Skeletal muscle satellite cell (primary cell): ENCODE measurements around the gene TRMT10B.
"Not testable (repeated sequence)": the region's sequence is repeated elsewhere in the genome, so short reads cannot be mapped to it uniquely, and the experiment has no call there.

Experiments used
- H3K27me3 ChIP-seq: 2 replicates; pipeline ENCODE4 v1.7.0; 2013; ENCODE audit warnings: low read length; ENCODE audit not compliant: control insufficient read depth, insufficient read depth
- H3K36me3 ChIP-seq: 2 replicates; pipeline ENCODE4 v1.7.0; 2013; ENCODE audit warnings: mild to moderate bottlenecking, control low read depth, low read length; ENCODE audit not compliant: insufficient read depth
- H3K4me1 ChIP-seq: 2 replicates; pipeline ENCODE4 v1.7.0; 2013; ENCODE audit warnings: low read length; ENCODE audit not compliant: control insufficient read depth, insufficient read depth
- H3K4me2 ChIP-seq: 2 replicates; pipeline ENCODE4 v1.7.0; 2013; ENCODE audit warnings: mild to moderate bottlenecking, low read length
- H3K4me3 ChIP-seq: 2 replicates; pipeline ENCODE4 v1.7.0; 2013; ENCODE audit warnings: low read length
- H3K9ac ChIP-seq: 2 replicates; pipeline ENCODE4 v1.7.0; 2013; ENCODE audit warnings: mild to moderate bottlenecking, low read depth, low read length, moderate library complexity
- H3K9me3 ChIP-seq: replicated peaks from 2 replicates; pipeline ENCODE4 v1.7.0; 2013; ENCODE audit warnings: mild to moderate bottlenecking, control low read depth, low read length

TRMT10B gene

DNA sequence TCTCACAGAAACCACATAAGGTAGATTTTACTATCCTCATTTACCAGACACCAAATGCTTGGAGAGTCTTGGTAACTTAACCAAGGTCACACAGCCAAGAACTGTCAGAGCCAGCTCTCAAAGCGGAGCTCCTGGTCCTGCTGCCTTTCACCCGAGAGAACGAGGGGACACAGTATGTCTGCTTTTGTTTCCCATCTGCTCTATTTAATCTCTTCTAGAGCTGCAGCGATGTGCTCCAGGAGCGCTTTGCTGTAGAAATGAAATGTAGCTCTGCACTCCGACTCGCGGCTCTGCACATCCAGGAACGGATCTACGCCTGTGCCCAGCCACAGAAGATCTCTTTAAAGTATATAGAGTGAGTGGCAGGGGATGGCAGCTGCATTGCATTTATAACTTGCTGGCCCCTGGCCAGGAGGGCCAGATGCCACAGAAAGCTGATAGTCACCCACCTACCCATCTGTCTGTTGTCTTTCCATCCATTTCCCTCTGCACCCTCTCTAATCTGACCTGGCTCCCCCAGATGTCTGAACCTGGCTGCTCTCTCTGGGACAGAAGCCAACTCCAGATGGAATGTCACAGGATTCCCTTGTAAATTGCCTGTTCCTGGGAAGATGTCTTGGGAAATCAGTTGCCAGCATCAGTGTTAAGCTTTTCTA lies 21.4 kb upstream of the TRMT10B start:
- H3K4me3 ChIP-seq, result no peak overlapping the region
- H3K4me2 ChIP-seq, result no peak overlapping the region
- H3K27me3 ChIP-seq, result peaks cover 53% of the 10 kb centered on the region

DNA sequence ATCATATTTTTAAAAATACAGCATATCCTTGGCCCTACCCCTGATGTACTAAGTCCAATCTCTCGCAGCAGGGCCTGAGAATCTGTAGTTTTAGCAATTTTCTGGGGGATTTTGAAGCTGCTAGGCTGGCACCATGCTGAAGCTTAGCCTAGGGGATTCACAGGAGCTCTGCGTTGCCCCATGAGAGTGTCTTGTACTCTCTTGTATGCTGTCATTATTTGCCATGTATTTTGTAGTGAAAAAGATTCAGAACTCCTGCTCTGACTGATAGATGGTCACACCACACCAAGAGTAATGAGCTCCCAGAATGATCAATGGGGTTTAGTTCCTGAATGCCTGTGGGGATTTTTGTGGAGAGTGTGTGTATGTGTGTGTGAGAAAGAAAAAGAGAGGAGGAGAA lies 20.7 kb upstream of the TRMT10B start:
- no peaks in the 10 kb centered on the region for H3K9me3 ChIP-seq
- no peak overlapping the region for H3K4me3 ChIP-seq
- no peak overlapping the region for H3K4me2 ChIP-seq
- peaks cover 3% of the 10 kb centered on the region for H3K4me1 ChIP-seq
- H3K36me3 ChIP-seq, result no peaks in the 10 kb centered on the region
- peaks cover 54% of the 10 kb centered on the region for H3K27me3 ChIP-seq
- no peak overlapping the region for H3K9ac ChIP-seq

More for the DNA sequence above, 21.4 kb upstream of the TRMT10B start:
- H3K9ac ChIP-seq, result no peak overlapping the region
- H3K4me1 ChIP-seq, result peaks cover 3% of the 10 kb centered on the region
- H3K9me3 ChIP-seq, result no peaks in the 10 kb centered on the region
- H3K36me3 ChIP-seq, result no peaks in the 10 kb centered on the region

DNA sequence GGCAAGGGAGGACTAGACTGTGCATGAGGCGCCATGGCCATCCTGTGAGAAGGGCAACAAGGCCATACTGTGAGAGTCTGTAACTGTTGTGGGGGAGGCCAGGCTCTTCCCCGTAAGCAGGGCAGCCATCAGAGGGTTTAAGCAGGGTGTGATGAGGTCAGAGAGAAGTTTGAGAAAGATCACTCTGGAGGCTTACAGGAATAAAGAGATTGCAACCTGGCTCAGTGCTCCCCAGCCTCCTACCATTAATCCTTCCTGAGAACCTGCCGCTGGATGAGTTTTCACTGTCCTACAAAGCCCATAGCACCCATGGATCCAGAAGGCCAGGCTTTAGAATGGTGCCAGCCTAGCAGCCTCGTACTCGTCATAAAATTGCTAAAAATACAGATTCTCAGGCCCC lies 14.4 kb upstream of the TRMT10B start:
- Histone ChIP-seq H3K4me3 (no peak overlapping the region), H3K36me3 (no peaks in the 10 kb centered on the region), H3K4me1 (no peaks in the 10 kb centered on the region), H3K9ac (no peak overlapping the region), H3K27me3 (peaks cover 42% of the 10 kb centered on the region), H3K9me3 (no peaks in the 10 kb centered on the region), H3K4me2 (no peak overlapping the region)

DNA sequence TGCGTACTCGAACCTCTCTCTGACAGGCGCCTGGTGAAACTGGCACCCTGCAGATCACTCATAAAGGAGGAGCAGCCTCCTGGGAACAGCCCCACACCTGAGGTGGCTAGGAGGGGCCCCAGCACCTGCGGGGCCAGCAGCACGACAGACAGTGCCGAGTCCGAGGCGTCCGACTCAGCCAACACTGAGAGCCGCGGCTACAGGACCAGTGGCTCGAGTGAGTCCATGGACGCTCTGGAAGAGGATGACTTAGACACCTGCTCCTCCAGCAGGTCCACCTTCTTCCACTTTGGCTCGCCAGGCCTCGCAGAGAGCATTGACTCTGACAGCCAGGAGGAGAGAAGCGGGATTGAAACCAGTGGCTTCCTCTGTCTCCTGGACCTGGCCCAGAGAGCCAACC lies 13.5 kb upstream of the TRMT10B start:
- peaks cover 42% of the 10 kb centered on the region for H3K27me3 ChIP-seq
- no peak overlapping the region for H3K9ac ChIP-seq
- H3K4me1 ChIP-seq, result no peaks in the 10 kb centered on the region
- H3K36me3 ChIP-seq, result no peaks in the 10 kb centered on the region
- no peaks in the 10 kb centered on the region for H3K9me3 ChIP-seq
- H3K4me3 ChIP-seq, result no peak overlapping the region
- no peak overlapping the region for H3K4me2 ChIP-seq

DNA sequence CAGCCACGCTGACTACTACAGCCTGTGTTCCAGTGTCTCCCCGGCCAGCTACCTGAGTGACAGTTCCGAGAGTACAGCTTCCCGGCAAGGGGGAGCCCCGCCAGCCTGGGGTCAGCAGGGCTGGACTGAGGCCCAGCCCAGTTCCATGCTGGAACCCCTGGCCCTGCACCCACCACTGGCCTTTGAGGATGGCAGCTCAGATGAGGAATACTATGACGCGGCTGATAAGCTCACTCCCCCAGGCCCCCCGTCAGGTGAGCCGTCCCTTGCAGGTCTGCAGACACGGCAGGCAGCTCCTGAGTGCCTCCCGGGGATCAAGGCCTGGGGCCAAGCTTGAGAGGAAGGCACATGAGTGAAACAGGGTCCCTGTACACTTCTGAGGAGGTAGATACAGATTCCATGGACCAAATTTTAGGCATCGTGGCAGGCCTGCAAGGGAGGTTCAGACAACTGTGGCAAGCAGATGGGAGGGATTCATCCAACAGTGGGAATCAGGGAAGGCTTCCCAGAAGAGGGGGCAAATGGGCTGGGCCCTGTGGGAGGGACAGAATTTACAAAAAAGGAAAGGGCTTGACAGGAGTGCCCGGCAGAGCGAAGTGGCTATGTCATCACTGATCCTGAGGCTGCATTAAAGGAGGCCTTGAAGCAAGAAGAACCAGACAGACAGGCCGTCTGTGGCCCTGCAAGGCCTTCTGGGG lies 12.8 kb upstream of the TRMT10B start:
- Histone ChIP-seq H3K9ac (no peak overlapping the region), H3K4me1 (no peaks in the 10 kb centered on the region), H3K4me3 (no peak overlapping the region), H3K9me3 (no peaks in the 10 kb centered on the region), H3K4me2 (no peak overlapping the region), H3K36me3 (no peaks in the 10 kb centered on the region), H3K27me3 (peaks cover 42% of the 10 kb centered on the region)

DNA sequence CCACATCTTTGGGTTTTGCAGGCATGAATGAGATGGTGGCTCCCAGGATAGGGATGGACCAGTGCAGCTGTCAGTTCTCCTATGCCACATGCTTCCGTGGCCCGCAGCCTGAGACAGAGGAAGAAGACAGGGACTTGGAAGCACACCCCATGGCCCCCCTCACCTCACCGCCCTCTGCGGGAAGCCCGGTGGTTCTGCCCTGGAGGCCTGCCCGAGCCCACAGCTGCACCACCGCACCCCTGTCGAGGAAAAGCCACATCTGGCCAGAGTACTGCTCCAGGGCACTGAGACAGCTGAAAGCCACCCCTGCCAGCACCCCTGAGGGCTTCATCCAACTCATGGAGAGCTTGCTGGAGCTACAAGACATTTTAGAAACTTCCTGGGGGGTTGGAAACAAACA lies 7.6 kb upstream of the TRMT10B start:
- H3K36me3 ChIP-seq, result no peaks in the 10 kb centered on the region
- peaks cover 11% of the 10 kb centered on the region for H3K4me1 ChIP-seq
- H3K4me3 ChIP-seq, result no peak overlapping the region
- H3K27me3 ChIP-seq, result peaks cover 40% of the 10 kb centered on the region
- no peaks in the 10 kb centered on the region for H3K9me3 ChIP-seq
- H3K9ac ChIP-seq, result no peak overlapping the region
- H3K4me2 ChIP-seq, result peak overlapping the region; percentile 38

DNA sequence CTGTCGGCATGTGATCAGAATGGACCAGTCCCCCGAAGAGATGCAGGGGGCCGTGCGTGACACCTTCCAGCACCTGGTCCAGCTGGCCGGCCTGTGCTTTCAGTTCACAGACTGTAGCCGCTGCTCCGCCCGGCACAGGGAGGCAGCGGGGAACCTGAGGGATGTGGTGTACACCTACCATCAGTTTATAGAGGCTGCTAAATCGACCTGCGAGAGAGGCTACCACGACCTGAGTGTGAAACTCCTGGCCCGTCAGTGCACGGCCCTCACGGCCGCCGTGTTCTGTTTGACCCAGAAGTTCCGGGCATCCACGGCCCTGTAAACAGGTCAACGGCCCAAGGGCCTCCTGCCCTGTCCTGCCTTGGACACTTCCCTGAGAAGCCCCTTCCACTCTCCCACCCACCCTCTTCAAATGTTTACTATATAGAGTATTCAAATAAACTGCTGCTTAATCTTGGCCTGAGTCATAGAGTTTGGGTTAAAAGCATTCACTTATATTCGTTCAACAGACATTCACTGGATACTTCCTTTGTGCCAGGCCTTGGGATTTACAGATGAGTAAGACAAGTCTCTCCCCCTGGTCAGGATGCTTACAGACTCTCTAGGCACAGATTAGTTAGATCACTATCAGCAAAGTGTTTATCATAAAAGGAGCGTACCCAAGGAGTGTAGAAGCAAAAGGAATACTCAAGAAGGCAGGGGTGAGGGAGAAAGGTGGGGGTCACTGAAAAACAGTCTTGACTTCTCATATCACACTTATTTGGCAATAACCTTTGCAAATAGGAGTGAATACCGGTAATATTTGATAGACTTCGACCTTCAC lies 6.9 kb upstream of the TRMT10B start:
- no peaks in the 10 kb centered on the region for H3K36me3 ChIP-seq
- no peak overlapping the region for H3K9ac ChIP-seq
- peaks cover 36% of the 10 kb centered on the region for H3K27me3 ChIP-seq
- no peaks in the 10 kb centered on the region for H3K9me3 ChIP-seq
- H3K4me1 ChIP-seq, result peaks cover 11% of the 10 kb centered on the region
- H3K4me3 ChIP-seq, result no peak overlapping the region
- peak overlapping the region; percentile 38 for H3K4me2 ChIP-seq

DNA sequence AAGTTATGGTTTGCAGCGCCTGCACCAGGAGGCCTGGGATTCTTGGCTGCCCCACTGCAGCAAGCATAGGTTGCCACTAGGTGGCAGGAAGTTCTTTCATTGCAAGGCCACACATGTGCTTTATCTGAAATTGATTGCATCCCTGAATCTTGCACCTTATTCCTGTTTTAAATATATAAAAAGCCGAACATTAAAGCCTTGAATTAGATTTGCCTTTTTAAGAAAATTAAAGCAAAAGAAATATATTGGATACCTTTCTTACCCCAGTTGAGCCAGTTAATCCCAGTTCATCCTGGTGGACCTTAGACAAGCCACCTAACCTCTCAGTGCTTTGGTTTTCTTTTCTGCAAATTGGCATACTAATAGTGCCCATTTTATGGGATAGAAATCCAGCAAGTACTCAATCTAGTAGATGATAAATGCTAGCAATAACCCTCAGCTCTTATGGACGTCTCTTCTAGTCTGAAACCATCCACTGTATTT lies 6.3 kb upstream of the TRMT10B start:
- Histone ChIP-seq H3K9me3 (no peaks in the 10 kb centered on the region), H3K27me3 (peaks cover 30% of the 10 kb centered on the region), H3K9ac (no peak overlapping the region), H3K4me2 (no peak overlapping the region), H3K4me1 (peaks cover 11% of the 10 kb centered on the region), H3K36me3 (no peaks in the 10 kb centered on the region), H3K4me3 (no peak overlapping the region)

DNA sequence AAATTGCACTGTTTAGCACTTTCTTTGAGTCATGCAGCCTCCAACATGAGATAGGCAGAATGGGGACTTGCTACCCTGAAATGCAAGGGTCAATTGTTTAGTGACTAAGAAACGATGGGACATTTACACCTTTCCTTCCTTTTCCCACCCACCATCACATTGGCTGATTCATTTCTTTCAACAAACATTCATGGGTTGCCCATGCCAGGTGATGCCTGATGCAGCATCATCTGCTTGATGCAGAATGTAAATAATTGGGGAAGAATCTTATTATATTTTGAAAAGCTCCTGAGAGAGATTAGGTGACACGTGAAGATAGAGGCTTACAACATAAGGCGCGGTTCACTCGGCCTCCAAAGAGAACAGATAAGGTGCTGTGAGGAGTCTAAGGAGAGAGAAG lies 4.5 kb upstream of the TRMT10B start:
- peaks cover 13% of the 10 kb centered on the region for H3K4me1 ChIP-seq
- H3K4me3 ChIP-seq, result no peak overlapping the region
- no peak overlapping the region for H3K4me2 ChIP-seq
- no peaks in the 10 kb centered on the region for H3K36me3 ChIP-seq
- H3K9me3 ChIP-seq, result no peaks in the 10 kb centered on the region
- H3K27me3 ChIP-seq, result peaks cover 30% of the 10 kb centered on the region
- no peak overlapping the region for H3K9ac ChIP-seq

DNA sequence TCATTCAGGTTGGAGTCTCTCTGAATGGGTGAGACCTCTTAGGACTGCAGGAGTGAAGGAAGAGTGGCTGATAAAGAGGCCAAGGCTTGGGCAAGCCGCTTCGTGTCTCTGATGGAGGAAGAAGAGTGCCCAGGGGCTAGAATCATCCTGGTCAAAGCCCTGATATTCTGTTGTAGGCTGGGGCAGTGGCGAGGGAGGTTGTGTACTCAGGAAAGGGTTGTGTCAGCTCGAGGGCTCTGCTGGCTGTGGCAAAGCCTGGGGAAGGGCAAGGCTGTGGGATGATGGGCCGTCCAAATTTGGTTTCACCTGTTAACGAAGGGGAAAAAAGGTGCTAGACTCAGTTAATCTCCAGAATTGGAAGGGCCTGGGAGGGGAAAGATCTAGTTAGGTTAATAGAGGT lies 2.4 kb upstream of the TRMT10B start:
- no peak overlapping the region for H3K9ac ChIP-seq

DNA sequence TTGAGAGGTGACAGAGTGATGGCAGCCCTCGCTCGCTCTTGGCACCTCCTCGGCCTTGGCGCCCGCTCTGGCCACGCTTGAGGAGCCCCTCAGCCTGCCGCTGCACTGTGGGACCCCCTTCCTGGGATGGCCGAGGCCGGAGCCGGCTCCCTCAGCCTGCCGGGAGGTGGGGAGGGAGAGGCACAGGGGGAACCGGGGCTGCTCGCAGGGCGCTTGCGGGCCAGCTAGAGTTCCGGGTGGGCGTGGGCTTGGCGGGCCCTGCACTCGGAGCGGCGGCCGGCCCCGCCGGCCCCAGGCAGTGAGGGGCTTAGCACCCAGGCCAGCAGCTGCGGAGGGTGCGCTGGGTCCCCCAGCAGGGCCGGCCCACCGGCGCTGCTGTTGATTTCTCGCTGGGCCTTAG lies 1.9 kb upstream of the TRMT10B start:
- not testable (repeated sequence) for H3K9ac ChIP-seq, H3K4me3 ChIP-seq, H3K4me2 ChIP-seq, H3K4me1 ChIP-seq, H3K9me3 ChIP-seq, H3K27me3 ChIP-seq, H3K36me3 ChIP-seq

More for the DNA sequence above, 2.4 kb upstream of the TRMT10B start:
- Histone ChIP-seq H3K9me3 (no peaks in the 10 kb centered on the region), H3K36me3 (no peaks in the 10 kb centered on the region), H3K4me3 (no peak overlapping the region), H3K27me3 (peaks cover 10% of the 10 kb centered on the region), H3K4me1 (peaks cover 14% of the 10 kb centered on the region), H3K4me2 (no peak overlapping the region)
